GM23338 (cell line): Measurements from ENCODE around the gene GET3. TPM values are rescaled to one million over a fixed set of nuclear protein-coding genes. Genes with fewer than 3 reads are reported as not detected.

Experiments used
- ATAC-seq: fragments of 200-7000 bp; cut with Tn5 transposase; 3 replicates; pipeline ENCODE4 v1.9.1; 2020
- DNase-seq: peaks from one replicate; pipeline ENCODE4 v3.0.0-alpha.2; 2015; ENCODE audit warnings: low spot score
- H2AFZ ChIP-seq: fragments of 200-600 bp; sonication (generic); 2 replicates; pipeline ENCODE4 v1.8.0; 2016; ENCODE audit warnings: antibody characterized with exemption, mild to moderate bottlenecking, moderate library complexity
- H3F3A ChIP-seq: fragments of 200-600 bp; sonication (generic); replicated peaks from 2 replicates; pipeline ENCODE4 v1.8.0; 2017; ENCODE audit warnings: antibody characterized with exemption, mixed run types, low read depth
- H3K27ac ChIP-seq: fragments of 200-600 bp; sonication (generic); 2 replicates; pipeline ENCODE4 v1.6.1; 2016; ENCODE audit warnings: low read depth
- H3K27me3 ChIP-seq: fragments of 200-600 bp; sonication (generic); 2 replicates; pipeline ENCODE4 v1.8.0; 2016; ENCODE audit warnings: mild to moderate bottlenecking, mixed run types, moderate library complexity; ENCODE audit not compliant: insufficient read depth
- H3K36me3 ChIP-seq: fragments of 200-600 bp; sonication (generic); 2 replicates; pipeline ENCODE4 v1.8.0; 2016; ENCODE audit warnings: mild to moderate bottlenecking; ENCODE audit not compliant: insufficient read depth
- H3K4me1 ChIP-seq: fragments of 200-600 bp; sonication (generic); 2 replicates; pipeline ENCODE4 v1.8.0; 2016; ENCODE audit warnings: mild to moderate bottlenecking, moderate library complexity; ENCODE audit not compliant: insufficient read depth
- H3K4me2 ChIP-seq: fragments of 200-600 bp; sonication (generic); 2 replicates; pipeline ENCODE4 v1.7.1; 2017; ENCODE audit warnings: mixed run types
- H3K4me3 ChIP-seq: fragments of 200-600 bp; sonication (generic); 2 replicates; pipeline ENCODE4 v1.6.1; 2016; ENCODE audit warnings: mixed run types
- H3K79me2 ChIP-seq: fragments of 200-600 bp; sonication (generic); replicated peaks from 2 replicates; pipeline ENCODE4 v1.8.0; 2017; ENCODE audit warnings: mild to moderate bottlenecking; ENCODE audit not compliant: insufficient read depth
- H3K9me2 ChIP-seq: fragments of 200-600 bp; sonication (generic); 2 replicates; pipeline ENCODE4 v1.8.0; 2017; ENCODE audit not compliant: insufficient read depth
- H4K20me1 ChIP-seq: fragments of 200-600 bp; sonication (generic); replicated peaks from 2 replicates; pipeline ENCODE4 v1.8.0; 2017; ENCODE audit warnings: mild to moderate bottlenecking; ENCODE audit not compliant: insufficient read depth
- H3K27ac Mint-ChIP-seq: 2 replicates; pipeline ENCODE4 v1.8.0; 2020; ENCODE audit warnings: inconsistent platforms, mild to moderate bottlenecking, moderate library complexity, mixed read lengths
- H3K27me3 Mint-ChIP-seq: 3 replicates; pipeline ENCODE4 v1.8.0; 2022; ENCODE audit warnings: low read depth, mild to moderate bottlenecking, moderate library complexity, mixed read lengths, inconsistent platforms; ENCODE audit not compliant: insufficient read depth, poor library complexity
- H3K36me3 Mint-ChIP-seq: 3 replicates; pipeline ENCODE4 v1.8.0; 2021; ENCODE audit warnings: low read depth, mild to moderate bottlenecking, inconsistent platforms, moderate library complexity, mixed read lengths
- H3K4me1 Mint-ChIP-seq: 3 replicates; pipeline ENCODE4 v1.8.0; 2020; ENCODE audit warnings: mild to moderate bottlenecking, inconsistent platforms, mixed read lengths
- H3K4me3 Mint-ChIP-seq: 3 replicates; pipeline ENCODE4 v1.8.0; 2021; ENCODE audit warnings: moderate library complexity, mild to moderate bottlenecking, inconsistent platforms, mixed read lengths
- H3K9me3 Mint-ChIP-seq: 3 replicates; pipeline ENCODE4 v1.8.0; 2020; ENCODE audit warnings: moderate library complexity, mild to moderate bottlenecking, inconsistent platforms, mixed read lengths
- CREB1 ChIP-seq: fragments of 250-450 bp; sonication (Bioruptor Pico); IDR thresholded peaks from 2 replicates; pipeline ENCODE4 v1.5.0; 2020; ENCODE audit warnings: low read depth, mild to moderate bottlenecking, moderate library complexity
- EZH2 ChIP-seq: fragments of 200-600 bp; sonication (generic); IDR thresholded peaks from one replicate; pipeline ENCODE4 v1.8.0; 2017; ENCODE audit warnings: antibody characterized with exemption, mild to moderate bottlenecking, low read depth; ENCODE audit not compliant: unreplicated experiment
- EZH2phosphoT487 ChIP-seq: fragments of 200-600 bp; sonication (generic); IDR thresholded peaks from one replicate; pipeline ENCODE4 v1.8.1; 2018; ENCODE audit warnings: antibody characterized with exemption; ENCODE audit not compliant: unreplicated experiment
- JUNB ChIP-seq: IDR thresholded peaks from one replicate; pipeline ENCODE4 v1.6.1; 2016; ENCODE audit warnings: antibody characterized with exemption; ENCODE audit not compliant: unreplicated experiment
- NANOG ChIP-seq: IDR thresholded peaks from 2 replicates; pipeline ENCODE4 v1.6.1; 2016; ENCODE audit warnings: antibody characterized with exemption, borderline replicate concordance
- POLR2AphosphoS5 ChIP-seq: IDR thresholded peaks from 2 replicates; pipeline ENCODE4 v1.6.1; 2016; ENCODE audit warnings: antibody characterized with exemption, low read depth
- REST ChIP-seq: IDR thresholded peaks from one replicate; pipeline ENCODE4 v1.6.1; 2018; ENCODE audit warnings: antibody characterized with exemption; ENCODE audit not compliant: unreplicated experiment
- STAT1 ChIP-seq: IDR thresholded peaks from one replicate; pipeline ENCODE4 v1.6.1; 2016; ENCODE audit warnings: antibody characterized with exemption; ENCODE audit not compliant: unreplicated experiment
- ZNF114 ChIP-seq: fragments of 250-450 bp; sonication (Bioruptor Pico); IDR thresholded peaks from 2 replicates; pipeline ENCODE4 v1.5.0; 2020; ENCODE audit warnings: mild to moderate bottlenecking, moderate library complexity
- ZNF331 ChIP-seq: fragments of 250-450 bp; sonication (Bioruptor Pico); IDR thresholded peaks from 2 replicates; pipeline ENCODE4 v1.5.0; 2020; ENCODE audit warnings: low read depth, mild to moderate bottlenecking, moderate library complexity
- ZNF462 ChIP-seq: fragments of 250-450 bp; sonication (Bioruptor Pico); IDR thresholded peaks from 2 replicates; pipeline ENCODE4 v1.5.0; 2020; ENCODE audit warnings: mild to moderate bottlenecking, moderate library complexity
- polyA plus RNA-seq: library from polyadenylated mRNA; unstranded; fragments of >200 nt; fragmentation: Nextera tagmentation; extraction: Ambion mirVana; gene quantifications from 2 replicates; pipeline ENCODE4 v1.2.1, GENCODE V29; 2016
- total RNA-seq: library from RNA; depleted of rRNA; stranded (reverse); fragments of >200 nt; shearing (Covaris generic); gene quantifications from 2 replicates; pipeline ENCODE4 v1.2.3, GENCODE V29; 2014
- TF ChIP-seq, protein P1 (sequence below): IDR thresholded peaks from 2 replicates; pipeline ENCODE4 v1.6.1; 2016; ENCODE audit warnings: antibody characterized with exemption
- TF ChIP-seq, protein P2 (sequence below), 2 experiments: fragments of 200-600 bp in 1 of 2; sonication (generic) in 1 of 2; conservative IDR thresholded peaks; 2 replicates each; pipeline versions ENCODE4 v1.5.1 to v1.6.1; 2016 to 2017; ENCODE audit warnings: antibody characterized with exemption in 2 of 2, low read depth in 2 of 2, mild to moderate bottlenecking in 2 of 2, moderate library complexity in 1 of 2

Gene GET3
- total and polyA plus RNA-seq, 2 experiments from 2014 or later = 90.4 to 109 TPM

GRCh38 chr19:12772323-12772722 is 35.0 kb downstream of the GET3 start:
- no peaks in the 10 kb centered on the region for H3K27me3 ChIP-seq
- no peak overlapping the region for H3K4me2 ChIP-seq
- no peak overlapping the region for H3K27ac ChIP-seq
- DNase-seq (no peak), ATAC-seq (no peak)
- H3K4me1 Mint-ChIP-seq = peaks cover 23% of the 10 kb centered on the region
- H3K4me3 ChIP-seq = no peak overlapping the region
- H3K36me3 Mint-ChIP-seq = peaks cover 39% of the 10 kb centered on the region
- H3K4me3 Mint-ChIP-seq = no peak overlapping the region
- no peak overlapping the region for H2AFZ ChIP-seq
- TF ChIP-seq REST (no peak), EZH2phosphoT487 (no peak), ZNF331 (CRISPR knock-in tag) (no peak), EZH2 (no peak), JUNB (no peak), POLR2AphosphoS5 (no peak), CREB1 (no peak), NANOG (no peak), ZNF114 (CRISPR knock-in tag) (no peak), ZNF462 (CRISPR knock-in tag) (no peak), STAT1 (no peak)
- TF ChIP-seq, protein P1, sequence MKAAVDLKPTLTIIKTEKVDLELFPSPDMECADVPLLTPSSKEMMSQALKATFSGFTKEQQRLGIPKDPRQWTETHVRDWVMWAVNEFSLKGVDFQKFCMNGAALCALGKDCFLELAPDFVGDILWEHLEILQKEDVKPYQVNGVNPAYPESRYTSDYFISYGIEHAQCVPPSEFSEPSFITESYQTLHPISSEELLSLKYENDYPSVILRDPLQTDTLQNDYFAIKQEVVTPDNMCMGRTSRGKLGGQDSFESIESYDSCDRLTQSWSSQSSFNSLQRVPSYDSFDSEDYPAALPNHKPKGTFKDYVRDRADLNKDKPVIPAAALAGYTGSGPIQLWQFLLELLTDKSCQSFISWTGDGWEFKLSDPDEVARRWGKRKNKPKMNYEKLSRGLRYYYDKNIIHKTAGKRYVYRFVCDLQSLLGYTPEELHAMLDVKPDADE = no peak
- TF ChIP-seq, protein P2, sequence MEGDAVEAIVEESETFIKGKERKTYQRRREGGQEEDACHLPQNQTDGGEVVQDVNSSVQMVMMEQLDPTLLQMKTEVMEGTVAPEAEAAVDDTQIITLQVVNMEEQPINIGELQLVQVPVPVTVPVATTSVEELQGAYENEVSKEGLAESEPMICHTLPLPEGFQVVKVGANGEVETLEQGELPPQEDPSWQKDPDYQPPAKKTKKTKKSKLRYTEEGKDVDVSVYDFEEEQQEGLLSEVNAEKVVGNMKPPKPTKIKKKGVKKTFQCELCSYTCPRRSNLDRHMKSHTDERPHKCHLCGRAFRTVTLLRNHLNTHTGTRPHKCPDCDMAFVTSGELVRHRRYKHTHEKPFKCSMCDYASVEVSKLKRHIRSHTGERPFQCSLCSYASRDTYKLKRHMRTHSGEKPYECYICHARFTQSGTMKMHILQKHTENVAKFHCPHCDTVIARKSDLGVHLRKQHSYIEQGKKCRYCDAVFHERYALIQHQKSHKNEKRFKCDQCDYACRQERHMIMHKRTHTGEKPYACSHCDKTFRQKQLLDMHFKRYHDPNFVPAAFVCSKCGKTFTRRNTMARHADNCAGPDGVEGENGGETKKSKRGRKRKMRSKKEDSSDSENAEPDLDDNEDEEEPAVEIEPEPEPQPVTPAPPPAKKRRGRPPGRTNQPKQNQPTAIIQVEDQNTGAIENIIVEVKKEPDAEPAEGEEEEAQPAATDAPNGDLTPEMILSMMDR (conservative IDR thresholded peaks at IDR 0.05; ENCODE audit: low read depth in 2 of 2) = no peak
- no peaks in the 10 kb centered on the region for H3K9me2 ChIP-seq
- no peaks in the 10 kb centered on the region; the same call in 2 of the 3 replicates for H3K9me3 Mint-ChIP-seq
- H3K27ac Mint-ChIP-seq = no peak overlapping the region
- peaks cover 6% of the 10 kb centered on the region; the same call in 1 of the 2 replicates for H3K79me2 ChIP-seq
- peaks cover 12% of the 10 kb centered on the region; the same call in 1 of the 2 replicates for H3K4me1 ChIP-seq
- peaks cover 16% of the 10 kb centered on the region for H3K27me3 Mint-ChIP-seq
- peaks cover 28% of the 10 kb centered on the region for H3F3A ChIP-seq
- H4K20me1 ChIP-seq = no peaks in the 10 kb centered on the region; the same call in 1 of the 2 replicates
- 0 out of 2 replicates have a peak, but pooled peaks cover 7% of the 10 kb centered on the region for H3K36me3 ChIP-seq
